MM.1S (cell line): Measurements from ENCODE around the gene PLA2G4E.

Experiments used
- DNase-seq: peaks from one replicate; pipeline ENCODE4 v3.0.0-alpha.2; 2015
- H2AFZ ChIP-seq: fragments of 300-600 bp; sonication (generic); 2 replicates; pipeline ENCODE4 v1.6.0; 2016; ENCODE audit warnings: antibody characterized with exemption, low read length
- H3F3A ChIP-seq: fragments of 300-600 bp; sonication (generic); 2 replicates; pipeline ENCODE4 v1.6.1; 2016; ENCODE audit warnings: mild to moderate bottlenecking, antibody characterized with exemption, low read length, moderate library complexity, mixed read lengths; ENCODE audit not compliant: insufficient read depth
- H3K27ac ChIP-seq: fragments of 300-600 bp; sonication (generic); 2 replicates; pipeline ENCODE4 v1.5.1; 2016; ENCODE audit warnings: mild to moderate bottlenecking, low read length
- H3K27me3 ChIP-seq: fragments of 300-600 bp; sonication (generic); replicated peaks from 2 replicates; pipeline ENCODE4 v1.6.0; 2016; ENCODE audit warnings: low read length; ENCODE audit not compliant: insufficient read depth
- H3K36me3 ChIP-seq: fragments of 300-600 bp; sonication (generic); replicated peaks from 2 replicates; pipeline ENCODE4 v1.6.1; 2016; ENCODE audit warnings: mild to moderate bottlenecking, low read length, mixed read lengths; ENCODE audit not compliant: insufficient read depth
- H3K4me1 ChIP-seq: fragments of 300-600 bp; sonication (generic); 2 replicates; pipeline ENCODE4 v1.6.1; 2016; ENCODE audit warnings: low read length, mixed read lengths
- H3K4me2 ChIP-seq: fragments of 300-600 bp; sonication (generic); 2 replicates; pipeline ENCODE4 v1.6.0; 2016; ENCODE audit warnings: low read depth, low read length
- H3K4me3 ChIP-seq: fragments of 300-600 bp; sonication (generic); 2 replicates; pipeline ENCODE4 v1.5.1; 2016; ENCODE audit warnings: low read length, mixed read lengths
- H3K79me2 ChIP-seq: fragments of 300-600 bp; sonication (generic); 2 replicates; pipeline ENCODE4 v1.6.1; 2016; ENCODE audit warnings: mixed run types, low read length, mixed read lengths
- H3K9ac ChIP-seq: fragments of 300-600 bp; sonication (generic); 2 replicates; pipeline ENCODE4 v1.6.1; 2016; ENCODE audit warnings: low read length, mixed read lengths
- H3K9me2 ChIP-seq: fragments of 300-600 bp; sonication (generic); replicated peaks from 2 replicates; pipeline ENCODE4 v1.6.1; 2016; ENCODE audit warnings: mild to moderate bottlenecking, low read length, mixed read lengths; ENCODE audit not compliant: insufficient read depth
- H3K9me3 ChIP-seq: fragments of 300-600 bp; sonication (generic); replicated peaks from 2 replicates; pipeline ENCODE4 v1.6.1; 2016; ENCODE audit warnings: mild to moderate bottlenecking, low read length, mixed read lengths; ENCODE audit not compliant: insufficient read depth
- H4K20me1 ChIP-seq: fragments of 300-600 bp; sonication (generic); 2 replicates; pipeline ENCODE4 v1.6.1; 2016; ENCODE audit warnings: mild to moderate bottlenecking, low read length, moderate library complexity, mixed read lengths; ENCODE audit not compliant: insufficient read depth
- CTCF ChIP-seq: fragments of 300-600 bp; sonication (generic); IDR thresholded peaks from 2 replicates; pipeline ENCODE4 v1.5.1; 2016; ENCODE audit warnings: antibody characterized with exemption, low read length, mixed read lengths
- EZH2 ChIP-seq: fragments of 300-600 bp; sonication (generic); optimal IDR thresholded peaks from 2 replicates; pipeline ENCODE3; 2017; ENCODE audit warnings: low read depth, mild to moderate bottlenecking, antibody characterized with exemption, low read length, mixed read lengths
- EZH2phosphoT487 ChIP-seq: fragments of 300-600 bp; sonication (generic); IDR thresholded peaks from 2 replicates; pipeline ENCODE4 v1.6.1; 2018; ENCODE audit warnings: antibody characterized with exemption, low read length

Gene PLA2G4E

DNA sequence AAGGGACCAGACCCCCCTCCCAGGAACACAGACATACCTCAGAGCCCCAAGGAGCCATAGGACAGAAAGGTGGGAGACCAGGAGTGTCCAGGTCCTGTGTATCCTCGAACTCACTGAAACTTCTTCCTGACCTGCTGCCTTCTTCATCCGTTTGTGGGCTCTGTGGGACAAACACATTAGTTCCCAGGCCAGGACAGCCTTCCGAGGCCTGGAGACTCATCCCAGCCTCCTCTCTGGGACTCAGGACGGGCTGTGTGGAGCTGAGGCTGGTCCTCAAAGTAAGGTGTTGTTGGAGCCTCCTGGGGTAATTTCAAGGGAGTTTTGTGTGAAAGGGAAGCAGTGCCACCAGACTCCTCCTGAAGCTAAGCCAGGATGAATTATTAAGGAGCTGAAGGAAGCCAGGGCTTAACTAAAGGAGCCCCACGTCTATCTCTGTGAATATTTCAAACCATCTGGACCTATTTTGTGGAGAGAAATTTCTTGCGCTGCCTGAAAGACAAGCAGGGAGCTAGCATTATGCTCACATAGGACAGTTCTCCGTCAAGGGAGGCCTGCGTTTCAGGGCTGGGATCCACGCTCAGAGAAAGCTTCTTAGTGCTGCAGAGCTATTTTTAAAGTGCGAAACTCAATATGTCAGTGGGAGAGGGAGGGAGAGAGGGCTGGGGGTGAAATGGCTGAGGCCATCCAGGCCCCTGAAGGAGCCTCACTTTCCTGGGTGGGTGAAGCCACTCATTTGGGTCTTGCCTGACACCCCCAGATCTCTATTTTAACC, 29.8 kb upstream of the PLA2G4E start:
- H3F3A ChIP-seq = no peaks in the 10 kb centered on the region
- no peak for DNase-seq
- no peaks in the 10 kb centered on the region for H3K4me1 ChIP-seq
- H3K4me3 ChIP-seq = no peak overlapping the region
- no peak overlapping the region for H3K9ac ChIP-seq
- H3K79me2 ChIP-seq = no peaks in the 10 kb centered on the region
- no peaks in the 10 kb centered on the region for H3K36me3 ChIP-seq
- no peaks in the 10 kb centered on the region for H3K9me3 ChIP-seq
- H3K27ac ChIP-seq = no peak overlapping the region
- TF ChIP-seq CTCF = no peak
- TF ChIP-seq EZH2 = no peak
- no peak for TF ChIP-seq EZH2phosphoT487
- no peaks in the 10 kb centered on the region for H3K9me2 ChIP-seq
- H3K27me3 ChIP-seq = no peaks in the 10 kb centered on the region
- no peaks in the 10 kb centered on the region for H4K20me1 ChIP-seq
- no peak overlapping the region for H2AFZ ChIP-seq
- no peak overlapping the region for H3K4me2 ChIP-seq

- Histone ChIP-seq H3K27ac (no peak overlapping the region), H3K79me2 (no peaks in the 10 kb centered on the region), H3K9ac (no peak overlapping the region), H4K20me1 (no peaks in the 10 kb centered on the region), H3K9me2 (no peaks in the 10 kb centered on the region), H3K4me1 (no peaks in the 10 kb centered on the region), H2AFZ (no peak overlapping the region), H3K9me3 (no peaks in the 10 kb centered on the region), H3K36me3 (no peaks in the 10 kb centered on the region), H3K4me3 (no peak overlapping the region), H3K4me2 (no peak overlapping the region), H3K27me3 (no peaks in the 10 kb centered on the region), H3F3A (no peaks in the 10 kb centered on the region)
- TF ChIP-seq EZH2 (no peak), EZH2phosphoT487 (no peak), CTCF (no peak)
- DNase-seq = no peak
These were observed 28.0 kb upstream of the PLA2G4E start for GRCh38 chr15:42048821-42049200.

GRCh38 chr15:42048080-42048820, 27.4 kb upstream of the PLA2G4E start:
- H3K4me2 ChIP-seq = no peak overlapping the region
- H3K4me1 ChIP-seq = no peaks in the 10 kb centered on the region
- H3K79me2 ChIP-seq = no peaks in the 10 kb centered on the region
- TF ChIP-seq EZH2 (no peak), CTCF (no peak), EZH2phosphoT487 (no peak)
- H3K9me2 ChIP-seq = no peaks in the 10 kb centered on the region
- no peaks in the 10 kb centered on the region for H3K27me3 ChIP-seq
- H4K20me1 ChIP-seq = no peaks in the 10 kb centered on the region
- no peaks in the 10 kb centered on the region for H3K9me3 ChIP-seq
- H3K36me3 ChIP-seq = no peaks in the 10 kb centered on the region
- H3F3A ChIP-seq = no peaks in the 10 kb centered on the region
- no peak overlapping the region for H3K9ac ChIP-seq
- no peak overlapping the region for H3K27ac ChIP-seq
- no peak overlapping the region for H3K4me3 ChIP-seq
- no peak for DNase-seq
- no peak overlapping the region for H2AFZ ChIP-seq
